SJSA1 (cell line): ENCODE results near the gene AIP. TPM values are rescaled to one million over a fixed set of nuclear protein-coding genes. Genes with fewer than 3 reads are reported as not detected.
A peak's percentile ranks its signal among the peaks of the same experiment; 100 is the strongest.

Source experiments
- DNase-seq, 2 experiments: peaks; one replicate each; pipeline ENCODE4 v3.0.0-alpha.2; 2015 to 2020; ENCODE audit warnings: low spot score in 2 of 2, low read depth in 1 of 2
- H3K27ac ChIP-seq: fragments of 250-450 bp; sonication (Bioruptor Pico); 2 replicates; pipeline ENCODE4 v1.5.1; 2020; ENCODE audit warnings: mild to moderate bottlenecking, moderate library complexity
- H3K27me3 ChIP-seq: fragments of 250-450 bp; sonication (Bioruptor Pico); replicated peaks from 2 replicates; pipeline ENCODE4 v1.5.1; 2020; ENCODE audit warnings: mild to moderate bottlenecking, moderate library complexity
- H3K36me3 ChIP-seq: fragments of 250-450 bp; sonication (Bioruptor Pico); 2 replicates; pipeline ENCODE4 v1.5.1; 2020; ENCODE audit warnings: mild to moderate bottlenecking
- H3K4me1 ChIP-seq: fragments of 250-450 bp; sonication (Bioruptor Pico); replicated peaks from 2 replicates; pipeline ENCODE4 v1.6.1; 2021; ENCODE audit warnings: mild to moderate bottlenecking
- H3K4me3 ChIP-seq: fragments of 250-450 bp; sonication (Bioruptor Pico); 2 replicates; pipeline ENCODE4 v1.5.1; 2020; ENCODE audit warnings: mild to moderate bottlenecking
- H3K9me3 ChIP-seq: fragments of 250-450 bp; sonication (Bioruptor Pico); replicated peaks from 2 replicates; pipeline ENCODE4 v1.5.1; 2020; ENCODE audit warnings: mild to moderate bottlenecking
- total RNA-seq: library from RNA; depleted of rRNA; stranded (reverse); fragments of >200 nt; shearing (Covaris generic); gene quantifications from 2 replicates; pipeline ENCODE4 v1.2.3, GENCODE V29; 2014

AIP gene
- total RNA-seq, 1 experiment from 2014 or later: 185 TPM

DNA sequence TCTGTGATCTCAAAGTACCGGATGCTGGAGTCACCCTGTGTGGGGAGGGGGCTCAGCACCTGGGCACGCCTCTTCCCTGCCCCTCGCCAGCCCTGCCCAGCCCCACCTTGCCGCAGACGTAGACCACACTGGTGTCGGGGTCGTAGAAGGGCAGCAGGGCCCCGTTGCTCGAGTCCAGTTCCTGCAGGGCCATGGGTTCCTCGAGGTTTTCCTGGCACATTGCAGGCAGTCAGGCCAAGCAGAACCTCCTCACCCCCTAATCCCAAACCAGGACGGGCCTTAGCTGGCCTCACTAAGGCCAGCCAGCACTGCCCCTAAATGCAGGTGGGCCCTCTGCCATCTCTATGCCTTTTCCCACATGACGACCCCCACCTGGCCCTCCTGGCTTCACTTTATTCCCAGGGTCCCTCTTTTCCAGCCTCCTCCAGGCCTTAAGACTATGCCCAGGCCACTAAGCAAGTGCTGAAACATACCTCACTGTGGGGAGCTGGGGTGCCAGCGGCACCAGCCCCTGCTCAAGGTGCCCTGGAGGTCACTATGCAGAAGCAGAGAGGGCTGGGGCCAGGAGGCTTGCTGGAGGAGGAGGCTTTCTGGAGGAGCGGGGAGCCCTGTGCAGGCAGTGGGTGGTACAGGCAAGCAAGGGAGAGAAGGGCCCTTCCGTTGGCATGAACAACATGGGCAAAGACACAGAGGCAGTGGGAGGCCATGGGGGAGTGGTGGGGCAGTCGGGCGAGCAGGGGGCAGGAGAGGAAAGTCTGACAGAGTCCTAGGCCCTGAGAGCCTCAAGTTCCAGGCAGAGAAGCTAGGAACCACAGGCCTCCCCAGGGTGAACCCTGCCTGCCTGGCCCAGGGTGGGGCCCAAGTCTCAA lies 42.4 kb upstream of the AIP start:
- Histone ChIP-seq H3K4me1 (peaks cover 18% of the 10 kb centered on the region), H3K9me3 (no peaks in the 10 kb centered on the region), H3K27ac (no peak overlapping the region), H3K4me3 (no peak overlapping the region), H3K36me3 (peaks cover 73% of the 10 kb centered on the region), H3K27me3 (no peaks in the 10 kb centered on the region)
- DNase-seq: no peak

DNA sequence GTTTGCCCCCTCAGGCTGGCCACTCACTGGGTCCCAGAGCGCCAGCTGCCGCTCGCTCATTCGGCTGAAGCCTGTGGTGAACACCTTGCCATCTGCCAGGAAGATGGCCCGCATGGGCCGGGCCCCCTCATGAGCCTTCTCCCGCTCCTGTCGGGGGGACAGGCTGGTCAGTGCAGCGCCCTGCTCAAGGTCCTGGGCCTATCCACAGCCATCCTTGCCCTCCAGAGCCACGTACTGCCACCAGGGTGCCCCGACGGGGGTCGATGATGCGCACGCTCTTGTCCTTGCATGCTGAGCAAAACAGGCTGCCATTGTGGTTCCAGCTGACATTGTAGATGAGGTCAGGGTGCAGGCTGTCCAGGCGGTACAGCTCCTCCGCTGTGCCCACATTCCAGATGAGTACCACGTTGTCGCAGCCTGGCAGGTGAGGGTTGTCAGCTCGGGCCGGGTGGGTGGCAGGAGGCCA lies 41.7 kb upstream of the AIP start:
- Histone ChIP-seq H3K4me1 (peaks cover 18% of the 10 kb centered on the region), H3K27me3 (no peaks in the 10 kb centered on the region), H3K4me3 (no peak overlapping the region), H3K27ac (no peak overlapping the region), H3K9me3 (no peaks in the 10 kb centered on the region), H3K36me3 (peaks cover 66% of the 10 kb centered on the region)
- no peak for DNase-seq

- Histone ChIP-seq H3K4me1 (peaks cover 21% of the 10 kb centered on the region), H3K27me3 (no peaks in the 10 kb centered on the region), H3K4me3 (peak overlapping the region; percentile 76), H3K36me3 (peaks cover 60% of the 10 kb centered on the region), H3K9me3 (no peaks in the 10 kb centered on the region), H3K27ac (no peak overlapping the region)
- no peak for DNase-seq
Observed at GRCh38 chr11:67441731-67442351, 41.0 kb upstream of the AIP start.

DNA sequence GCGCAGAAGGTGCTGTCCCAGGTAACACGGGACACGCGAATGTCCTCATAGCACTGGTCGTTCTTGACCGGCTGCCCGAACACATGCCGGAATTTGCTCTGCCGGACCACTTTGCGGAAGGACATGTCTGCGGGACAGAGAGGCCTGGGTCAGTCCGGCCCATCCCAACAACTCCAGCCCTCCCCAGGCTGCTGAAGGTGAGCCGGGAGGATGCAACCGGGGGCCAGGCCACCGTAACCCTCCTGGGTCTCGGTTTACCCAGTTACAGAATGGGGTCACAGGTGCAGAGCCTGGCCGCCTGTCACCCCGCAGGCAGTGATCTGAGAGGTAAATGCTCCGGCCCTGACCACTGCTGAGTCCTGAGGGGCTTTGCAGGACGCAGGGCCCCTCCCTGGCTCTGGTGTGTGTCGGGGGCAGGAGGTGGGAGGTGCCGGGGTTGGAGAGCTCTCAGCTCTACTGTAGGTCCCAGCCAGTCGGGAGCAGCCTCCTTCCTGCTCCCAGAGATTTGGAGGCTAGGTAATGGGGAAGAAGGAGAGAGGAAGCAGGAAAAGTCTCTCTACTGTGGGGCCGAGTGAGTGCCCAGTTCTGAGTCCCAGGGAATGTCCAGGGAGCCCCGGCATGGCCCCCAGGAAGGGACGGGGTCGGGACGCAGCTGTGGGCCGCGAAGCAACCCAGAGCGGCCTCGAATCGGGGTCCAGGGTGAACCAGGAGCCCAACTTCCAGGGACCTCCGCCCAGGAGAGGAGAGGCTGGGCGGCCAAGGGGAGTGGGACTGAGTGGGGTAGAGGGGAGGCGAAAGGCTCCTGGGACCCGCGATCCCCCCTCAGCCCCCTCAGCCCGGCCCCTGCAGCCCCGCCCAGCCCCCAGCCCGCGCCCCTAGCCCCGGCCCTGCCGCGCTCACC lies 40.1 kb upstream of the AIP start:
- peaks cover 54% of the 10 kb centered on the region for H3K36me3 ChIP-seq
- H3K4me1 ChIP-seq: peaks cover 30% of the 10 kb centered on the region
- peak overlapping the region; percentile 76 for H3K4me3 ChIP-seq
- no peaks in the 10 kb centered on the region for H3K27me3 ChIP-seq
- no peaks in the 10 kb centered on the region for H3K9me3 ChIP-seq
- DNase-seq: peak in 1 of 2 experiments; percentile 42
- H3K27ac ChIP-seq: peak overlapping the region; percentile 73

- Histone ChIP-seq H3K27me3 (no peaks in the 10 kb centered on the region), H3K4me1 (peaks cover 32% of the 10 kb centered on the region), H3K9me3 (no peaks in the 10 kb centered on the region), H3K36me3 (peaks cover 26% of the 10 kb centered on the region), H3K27ac (no peak overlapping the region), H3K4me3 (no peak overlapping the region)
- no peak for DNase-seq
Observed at GRCh38 chr11:67445515-67445914, 37.3 kb upstream of the AIP start.

DNA sequence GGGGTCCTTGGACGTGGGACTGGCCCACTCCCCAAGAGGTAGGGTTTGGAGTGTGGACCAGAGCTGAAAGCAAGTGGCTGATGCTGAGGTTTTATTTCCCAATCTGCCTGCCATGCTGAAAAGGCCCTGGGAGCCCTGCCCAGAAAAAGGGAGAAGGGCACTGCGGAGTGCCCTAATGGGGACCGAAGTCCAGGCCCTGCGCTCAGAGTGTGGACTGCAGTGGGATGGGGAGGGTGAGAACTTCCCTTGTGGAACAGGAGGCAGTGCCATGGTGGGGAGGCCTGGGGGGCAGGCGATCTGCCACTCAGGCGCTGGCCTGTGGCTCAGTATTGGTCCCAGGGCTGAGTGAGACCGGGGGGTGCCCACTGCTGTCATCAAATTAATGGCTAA lies 34.6 kb upstream of the AIP start:
- Histone ChIP-seq H3K36me3 (no peaks in the 10 kb centered on the region), H3K9me3 (no peaks in the 10 kb centered on the region; the same call in 1 of the 2 replicates), H3K4me3 (no peak overlapping the region), H3K27ac (no peak overlapping the region), H3K27me3 (no peaks in the 10 kb centered on the region), H3K4me1 (peaks cover 22% of the 10 kb centered on the region)
- no peak for DNase-seq

DNA sequence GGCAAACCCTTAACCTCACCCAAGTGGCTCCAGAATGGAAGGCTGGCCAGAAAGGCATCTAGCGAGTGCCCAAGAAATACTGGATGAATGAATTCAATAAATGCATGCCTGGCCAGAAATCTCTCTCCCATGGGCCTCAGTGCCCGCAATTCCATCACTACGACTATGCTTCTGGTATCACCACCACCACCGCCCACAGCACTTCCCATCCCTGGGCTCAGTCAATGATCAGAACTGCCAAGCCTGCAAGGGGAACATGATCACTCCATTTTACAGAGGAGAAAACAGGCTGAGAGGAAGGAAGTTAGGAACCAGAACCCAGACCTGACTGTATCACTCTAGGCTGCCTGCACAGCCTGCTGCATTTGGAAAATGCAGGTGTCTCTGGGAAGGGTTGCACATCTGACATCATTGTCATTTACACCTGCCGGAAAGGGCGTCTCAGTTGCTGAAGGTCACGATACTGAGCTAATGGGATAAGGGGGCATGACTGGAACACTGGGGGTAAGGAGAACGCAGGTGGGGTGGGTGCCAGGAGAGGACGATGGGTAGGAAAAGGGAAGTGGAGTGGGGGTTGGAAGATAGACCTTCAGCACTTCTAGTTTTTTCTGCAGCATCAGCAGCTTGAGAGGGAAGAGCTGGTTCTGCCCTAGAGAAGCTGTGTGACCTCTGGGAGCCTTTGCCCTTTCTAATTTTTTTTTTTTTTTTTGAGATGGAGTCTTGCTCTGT lies 33.5 kb upstream of the AIP start:
- H3K27ac ChIP-seq: no peak overlapping the region
- peaks cover 14% of the 10 kb centered on the region for H3K4me1 ChIP-seq
- H3K9me3 ChIP-seq: no peaks in the 10 kb centered on the region; the same call in 1 of the 2 replicates
- no peaks in the 10 kb centered on the region for H3K27me3 ChIP-seq
- no peak overlapping the region for H3K4me3 ChIP-seq
- no peak for DNase-seq
- H3K36me3 ChIP-seq: no peaks in the 10 kb centered on the region

GRCh38 chr11:67450796-67451657 lies 31.8 kb upstream of the AIP start:
- no peak for DNase-seq
- no peaks in the 10 kb centered on the region for H3K27me3 ChIP-seq
- no peaks in the 10 kb centered on the region; the same call in 1 of the 2 replicates for H3K9me3 ChIP-seq
- H3K36me3 ChIP-seq: no peaks in the 10 kb centered on the region
- no peak overlapping the region for H3K4me3 ChIP-seq
- H3K27ac ChIP-seq: no peak overlapping the region
- peaks cover 14% of the 10 kb centered on the region for H3K4me1 ChIP-seq

DNA sequence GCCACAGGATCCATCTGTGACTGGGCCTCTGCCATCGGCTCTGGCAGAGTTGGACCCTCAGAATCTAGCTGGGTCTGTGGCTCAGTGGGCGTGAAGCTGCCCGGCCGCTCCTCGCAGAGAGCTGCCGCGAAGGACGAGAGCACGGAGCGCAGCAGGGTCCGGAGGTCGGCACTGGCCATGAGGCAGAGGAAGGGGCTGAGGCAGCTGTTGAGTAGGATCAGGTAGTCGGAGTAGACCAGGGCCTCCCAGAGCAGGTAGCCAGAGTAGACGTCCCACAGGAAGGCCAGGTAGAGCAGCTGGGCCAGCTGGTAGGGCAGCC lies 31.2 kb upstream of the AIP start:
- DNase-seq: no peak
- H3K9me3 ChIP-seq: no peaks in the 10 kb centered on the region; the same call in 1 of the 2 replicates
- H3K4me3 ChIP-seq: no peak overlapping the region
- no peaks in the 10 kb centered on the region for H3K27me3 ChIP-seq
- no peaks in the 10 kb centered on the region for H3K36me3 ChIP-seq
- H3K4me1 ChIP-seq: peaks cover 14% of the 10 kb centered on the region
- H3K27ac ChIP-seq: no peak overlapping the region

DNA sequence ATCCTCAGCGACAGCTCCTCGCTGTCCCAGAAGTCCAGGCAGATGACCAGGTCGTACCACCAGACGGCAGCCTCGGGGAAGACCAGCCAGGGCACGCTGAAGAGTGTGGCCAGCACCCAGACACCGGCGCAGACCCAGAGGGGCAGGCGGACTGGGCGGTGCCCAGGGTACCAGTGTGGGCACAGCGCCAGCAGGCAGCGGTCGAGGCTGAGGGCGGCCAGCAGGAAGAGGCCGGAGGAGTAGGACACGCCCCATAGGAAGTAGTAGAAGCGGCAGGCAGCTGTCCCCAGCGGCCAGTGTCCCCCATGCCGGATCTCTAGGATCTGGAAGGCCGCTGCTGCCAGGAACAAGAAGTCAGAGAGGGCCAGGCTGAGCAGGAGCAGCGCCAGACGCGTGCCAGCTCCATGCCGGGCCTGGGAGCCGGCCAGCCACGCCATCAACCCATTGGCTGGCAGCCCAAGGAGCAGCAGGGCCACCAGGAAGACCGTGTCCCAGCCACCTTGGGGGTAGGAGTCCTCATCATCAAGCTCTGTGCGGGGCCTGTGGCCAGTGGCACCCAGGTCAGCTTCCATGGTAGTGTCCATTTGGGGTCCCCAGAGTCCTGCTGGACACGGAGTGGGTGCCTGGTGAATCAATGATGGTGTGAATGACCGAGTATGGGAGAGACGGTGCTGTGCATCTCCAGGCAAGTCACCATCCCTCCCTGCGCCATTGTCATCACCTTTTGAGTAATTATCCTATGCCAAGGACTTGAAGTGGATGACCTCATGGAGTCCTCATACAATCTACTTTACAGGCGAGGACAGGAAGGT lies 30.5 kb upstream of the AIP start, which contains the start of gene GPR152:
TSS of gene GPR152 (minus strand) at position 589 of the 812 bp plus-strand sequence. CDS start at position 584, 5 bp downstream.
- Histone ChIP-seq H3K27me3 (no peaks in the 10 kb centered on the region; the same call in 1 of the 2 replicates), H3K27ac (no peak within 1 kb of the TSS), H3K36me3 (no peaks in the 10 kb centered on the region), H3K4me1 (peaks cover 7% of the 10 kb centered on the region), H3K9me3 (no peaks in the 10 kb centered on the region; the same call in 1 of the 2 replicates), H3K4me3 (no peak within 1 kb of the TSS)
- DNase-seq: no peak

DNA sequence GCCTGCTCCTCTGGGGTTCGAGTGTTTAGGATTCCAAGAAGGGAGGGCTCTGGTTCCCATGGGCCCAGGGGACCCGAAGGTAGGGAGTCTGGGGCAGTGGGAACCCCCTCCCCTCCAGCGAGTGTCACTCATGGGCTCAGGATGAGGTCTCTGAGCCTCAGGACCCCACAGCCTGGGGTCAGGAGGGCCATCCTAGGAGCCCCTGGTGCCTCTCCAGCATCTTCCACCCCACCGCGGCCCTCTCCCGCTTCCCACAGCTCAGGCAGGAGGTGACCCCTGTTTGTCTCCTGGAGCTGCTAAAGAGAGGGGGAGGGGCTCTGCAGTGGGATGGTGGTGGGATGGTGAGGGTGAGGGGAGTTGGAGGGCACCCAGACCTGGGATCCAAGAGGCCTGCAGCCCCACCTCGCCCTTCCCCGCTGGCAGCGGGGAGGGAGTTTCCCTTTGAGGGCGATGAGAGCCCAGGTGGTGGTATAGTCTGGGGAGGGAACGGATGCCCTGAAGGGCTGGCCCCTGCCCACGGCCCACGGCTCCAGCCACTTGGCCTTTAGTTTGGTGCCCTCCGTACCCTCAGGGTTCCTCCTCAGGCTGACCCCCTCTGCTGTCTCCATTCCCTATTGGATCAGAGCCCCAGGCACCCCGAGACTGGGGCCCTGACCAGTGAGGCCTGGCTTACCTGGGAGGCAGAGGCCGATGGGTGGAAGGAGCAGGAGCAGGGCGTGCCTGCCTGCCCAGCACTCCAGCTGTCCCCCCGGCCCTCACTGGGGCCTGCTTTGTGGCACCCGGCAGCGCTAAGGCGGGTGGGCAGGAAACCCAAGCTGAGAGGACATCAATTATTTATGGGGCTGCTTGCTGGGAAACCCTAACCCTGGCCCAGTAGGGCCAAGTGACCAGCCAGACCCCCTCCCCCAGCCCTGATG lies 28.8 kb upstream of the AIP start:
- DNase-seq: no peak
- no peak overlapping the region for H3K27ac ChIP-seq
- no peak overlapping the region for H3K4me3 ChIP-seq
- no peaks in the 10 kb centered on the region for H3K4me1 ChIP-seq
- no peaks in the 10 kb centered on the region; the same call in 1 of the 2 replicates for H3K27me3 ChIP-seq
- H3K36me3 ChIP-seq: no peaks in the 10 kb centered on the region
- no peaks in the 10 kb centered on the region; the same call in 1 of the 2 replicates for H3K9me3 ChIP-seq
